Liver (tissue), 3 donors: ENCODE results near the gene MAP2K3.

Experiments used
- GABPA ChIP-seq, 2 donors: IDR thresholded peaks in 1 of 2; conservative IDR thresholded peaks in 1 of 2; 2 replicates each; pipeline ENCODE4 v1.6.1; 2016; ENCODE audit warnings: antibody characterized with exemption in 2 of 2, mild to moderate bottlenecking in 1 of 2, moderate library complexity in 1 of 2
- HNF4G ChIP-seq: IDR thresholded peaks from 2 replicates; pipeline ENCODE4 v1.6.1; 2016; ENCODE audit warnings: antibody characterized with exemption
- JUND ChIP-seq, 2 donors: IDR thresholded peaks; 2 replicates each; pipeline ENCODE4 v1.6.1; 2016; ENCODE audit warnings: antibody characterized with exemption in 2 of 2
- NR2F2 ChIP-seq: IDR thresholded peaks from 2 replicates; pipeline ENCODE4 v1.6.1; 2016; ENCODE audit warnings: antibody characterized with exemption
- RXRA ChIP-seq, 2 donors: IDR thresholded peaks; 2 replicates each; pipeline ENCODE4 v1.6.1; 2017 to 2018; ENCODE audit warnings: antibody characterized with exemption in 2 of 2, mild to moderate bottlenecking in 1 of 2
- TAF1 ChIP-seq: conservative IDR thresholded peaks from 2 replicates; pipeline ENCODE4 v1.6.1; 2016; ENCODE audit warnings: antibody characterized with exemption, mild to moderate bottlenecking
- YY1 ChIP-seq: IDR thresholded peaks from 2 replicates; pipeline ENCODE4 v1.6.1; 2016; ENCODE audit warnings: antibody characterized with exemption, mild to moderate bottlenecking
- TF ChIP-seq, protein P1 (sequence below): fragments of 150-350 bp; IDR thresholded peaks from 2 replicates; pipeline ENCODE4 v1.5.1; 2017; ENCODE audit warnings: improper control_type of control experiment, low read depth, low read length; ENCODE audit not compliant: missing input control
- TF ChIP-seq, protein P2 (sequence below): IDR thresholded peaks from 2 replicates; pipeline ENCODE4 v1.6.1; 2016; ENCODE audit warnings: antibody characterized with exemption, mild to moderate bottlenecking
- TF ChIP-seq, protein P3 (sequence below): IDR thresholded peaks from 2 replicates; pipeline ENCODE4 v1.6.1; 2016; ENCODE audit warnings: antibody characterized with exemption
- TF ChIP-seq, protein P4 (sequence below): IDR thresholded peaks from 2 replicates; pipeline ENCODE4 v1.6.1; 2016; ENCODE audit warnings: antibody characterized with exemption
- donor health status: healthy.
- donor health status: healthy.

DNA sequence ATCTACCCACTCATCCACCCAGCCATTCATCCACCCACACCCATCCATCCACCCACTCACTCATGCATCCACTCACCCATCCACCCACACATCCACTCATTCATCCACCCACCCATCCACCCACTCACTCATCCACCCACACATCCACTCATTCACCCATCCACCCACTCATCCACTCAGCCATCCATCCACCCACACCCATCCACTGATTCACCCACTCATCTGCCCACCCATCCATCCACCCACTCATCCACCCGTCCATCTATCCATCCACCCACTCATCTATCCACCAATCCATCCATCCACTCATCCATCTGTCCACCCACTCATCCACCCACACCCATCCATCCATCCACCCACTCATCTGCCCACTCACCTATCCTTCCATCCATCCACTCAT lies 48.6 kb upstream of the MAP2K3 start:
- no peak for TF ChIP-seq NR2F2
- TF ChIP-seq, protein P1, sequence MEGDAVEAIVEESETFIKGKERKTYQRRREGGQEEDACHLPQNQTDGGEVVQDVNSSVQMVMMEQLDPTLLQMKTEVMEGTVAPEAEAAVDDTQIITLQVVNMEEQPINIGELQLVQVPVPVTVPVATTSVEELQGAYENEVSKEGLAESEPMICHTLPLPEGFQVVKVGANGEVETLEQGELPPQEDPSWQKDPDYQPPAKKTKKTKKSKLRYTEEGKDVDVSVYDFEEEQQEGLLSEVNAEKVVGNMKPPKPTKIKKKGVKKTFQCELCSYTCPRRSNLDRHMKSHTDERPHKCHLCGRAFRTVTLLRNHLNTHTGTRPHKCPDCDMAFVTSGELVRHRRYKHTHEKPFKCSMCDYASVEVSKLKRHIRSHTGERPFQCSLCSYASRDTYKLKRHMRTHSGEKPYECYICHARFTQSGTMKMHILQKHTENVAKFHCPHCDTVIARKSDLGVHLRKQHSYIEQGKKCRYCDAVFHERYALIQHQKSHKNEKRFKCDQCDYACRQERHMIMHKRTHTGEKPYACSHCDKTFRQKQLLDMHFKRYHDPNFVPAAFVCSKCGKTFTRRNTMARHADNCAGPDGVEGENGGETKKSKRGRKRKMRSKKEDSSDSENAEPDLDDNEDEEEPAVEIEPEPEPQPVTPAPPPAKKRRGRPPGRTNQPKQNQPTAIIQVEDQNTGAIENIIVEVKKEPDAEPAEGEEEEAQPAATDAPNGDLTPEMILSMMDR: no peak
- no peak for TF ChIP-seq RXRA (IDR thresholded peaks at IDR 0.05)
- TF ChIP-seq, protein P2, sequence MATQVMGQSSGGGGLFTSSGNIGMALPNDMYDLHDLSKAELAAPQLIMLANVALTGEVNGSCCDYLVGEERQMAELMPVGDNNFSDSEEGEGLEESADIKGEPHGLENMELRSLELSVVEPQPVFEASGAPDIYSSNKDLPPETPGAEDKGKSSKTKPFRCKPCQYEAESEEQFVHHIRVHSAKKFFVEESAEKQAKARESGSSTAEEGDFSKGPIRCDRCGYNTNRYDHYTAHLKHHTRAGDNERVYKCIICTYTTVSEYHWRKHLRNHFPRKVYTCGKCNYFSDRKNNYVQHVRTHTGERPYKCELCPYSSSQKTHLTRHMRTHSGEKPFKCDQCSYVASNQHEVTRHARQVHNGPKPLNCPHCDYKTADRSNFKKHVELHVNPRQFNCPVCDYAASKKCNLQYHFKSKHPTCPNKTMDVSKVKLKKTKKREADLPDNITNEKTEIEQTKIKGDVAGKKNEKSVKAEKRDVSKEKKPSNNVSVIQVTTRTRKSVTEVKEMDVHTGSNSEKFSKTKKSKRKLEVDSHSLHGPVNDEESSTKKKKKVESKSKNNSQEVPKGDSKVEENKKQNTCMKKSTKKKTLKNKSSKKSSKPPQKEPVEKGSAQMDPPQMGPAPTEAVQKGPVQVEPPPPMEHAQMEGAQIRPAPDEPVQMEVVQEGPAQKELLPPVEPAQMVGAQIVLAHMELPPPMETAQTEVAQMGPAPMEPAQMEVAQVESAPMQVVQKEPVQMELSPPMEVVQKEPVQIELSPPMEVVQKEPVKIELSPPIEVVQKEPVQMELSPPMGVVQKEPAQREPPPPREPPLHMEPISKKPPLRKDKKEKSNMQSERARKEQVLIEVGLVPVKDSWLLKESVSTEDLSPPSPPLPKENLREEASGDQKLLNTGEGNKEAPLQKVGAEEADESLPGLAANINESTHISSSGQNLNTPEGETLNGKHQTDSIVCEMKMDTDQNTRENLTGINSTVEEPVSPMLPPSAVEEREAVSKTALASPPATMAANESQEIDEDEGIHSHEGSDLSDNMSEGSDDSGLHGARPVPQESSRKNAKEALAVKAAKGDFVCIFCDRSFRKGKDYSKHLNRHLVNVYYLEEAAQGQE: no peak
- TF ChIP-seq HNF4G: no peak
- TF ChIP-seq, protein P3, sequence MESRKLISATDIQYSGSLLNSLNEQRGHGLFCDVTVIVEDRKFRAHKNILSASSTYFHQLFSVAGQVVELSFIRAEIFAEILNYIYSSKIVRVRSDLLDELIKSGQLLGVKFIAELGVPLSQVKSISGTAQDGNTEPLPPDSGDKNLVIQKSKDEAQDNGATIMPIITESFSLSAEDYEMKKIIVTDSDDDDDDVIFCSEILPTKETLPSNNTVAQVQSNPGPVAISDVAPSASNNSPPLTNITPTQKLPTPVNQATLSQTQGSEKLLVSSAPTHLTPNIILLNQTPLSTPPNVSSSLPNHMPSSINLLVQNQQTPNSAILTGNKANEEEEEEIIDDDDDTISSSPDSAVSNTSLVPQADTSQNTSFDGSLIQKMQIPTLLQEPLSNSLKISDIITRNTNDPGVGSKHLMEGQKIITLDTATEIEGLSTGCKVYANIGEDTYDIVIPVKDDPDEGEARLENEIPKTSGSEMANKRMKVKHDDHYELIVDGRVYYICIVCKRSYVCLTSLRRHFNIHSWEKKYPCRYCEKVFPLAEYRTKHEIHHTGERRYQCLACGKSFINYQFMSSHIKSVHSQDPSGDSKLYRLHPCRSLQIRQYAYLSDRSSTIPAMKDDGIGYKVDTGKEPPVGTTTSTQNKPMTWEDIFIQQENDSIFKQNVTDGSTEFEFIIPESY: no peak
- no peak for TF ChIP-seq TAF1
- TF ChIP-seq, protein P4, sequence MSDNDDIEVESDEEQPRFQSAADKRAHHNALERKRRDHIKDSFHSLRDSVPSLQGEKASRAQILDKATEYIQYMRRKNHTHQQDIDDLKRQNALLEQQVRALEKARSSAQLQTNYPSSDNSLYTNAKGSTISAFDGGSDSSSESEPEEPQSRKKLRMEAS: no peak
- no peak for TF ChIP-seq YY1
- TF ChIP-seq GABPA (IDR thresholded peaks at IDR 0.05 in 1 of 2, conservative IDR thresholded peaks at IDR 0.05 in 1 of 2): no peak
- TF ChIP-seq JUND (IDR thresholded peaks at IDR 0.05): no peak
